DND-41 (cell line): ENCODE measurements around the gene TRIM41.

ENCODE experiments used
- ATAC-seq: fragments of 200-7000 bp; cut with Tn5 transposase; 3 replicates; pipeline ENCODE4 v1.9.1; 2021; ENCODE audit warnings: low read depth; ENCODE audit not compliant: insufficient read depth
- DNase-seq: peaks from one replicate; pipeline ENCODE4 v3.0.0-alpha.2; 2020
- H2AFZ ChIP-seq: 2 replicates; pipeline ENCODE4 v1.6.0; 2012; ENCODE audit warnings: low read depth, low read length
- H3K27ac ChIP-seq: 2 replicates; pipeline ENCODE4 v1.5.1; 2012; ENCODE audit warnings: low read length, inconsistent platforms
- H3K27me3 ChIP-seq: fragments of 200-600 bp; sonication (generic); 2 replicates; pipeline ENCODE4 v1.6.0; 2012; ENCODE audit warnings: low read length, mild to moderate bottlenecking, inconsistent platforms; ENCODE audit not compliant: insufficient read depth, poor library complexity
- H3K36me3 ChIP-seq: 2 replicates; pipeline ENCODE4 v1.5.1; 2012; ENCODE audit warnings: low read length, inconsistent platforms; ENCODE audit not compliant: insufficient read depth
- H3K4me1 ChIP-seq: 2 replicates; pipeline ENCODE4 v1.5.1; 2012; ENCODE audit warnings: mild to moderate bottlenecking, low read length; ENCODE audit not compliant: insufficient read depth
- H3K4me2 ChIP-seq: 2 replicates; pipeline ENCODE4 v1.6.0; 2012; ENCODE audit warnings: mild to moderate bottlenecking, moderate library complexity, low read length, inconsistent platforms; ENCODE audit not compliant: insufficient read depth
- H3K4me3 ChIP-seq, 2 experiments: fragments of 200-600 bp in 1 of 2; shearing (Covaris generic) in 1 of 2; 2 replicates each; pipeline ENCODE4 v1.5.1; 2012 to 2016; ENCODE audit warnings: inconsistent platforms in 2 of 2, low read length in 2 of 2, mild to moderate bottlenecking in 2 of 2, low read depth in 1 of 2, moderate library complexity in 1 of 2
- H3K79me2 ChIP-seq: 2 replicates; pipeline ENCODE4 v1.6.0; 2012; ENCODE audit warnings: low read length, inconsistent platforms; ENCODE audit not compliant: insufficient read depth
- H3K9ac ChIP-seq: 2 replicates; pipeline ENCODE4 v1.6.0; 2012; ENCODE audit warnings: low read depth, mild to moderate bottlenecking, inconsistent platforms, low read length, moderate library complexity
- H3K9me3 ChIP-seq: 2 replicates; pipeline ENCODE4 v1.5.1; 2012; ENCODE audit warnings: low read length, moderate library complexity, mild to moderate bottlenecking, inconsistent platforms; ENCODE audit not compliant: insufficient read depth, severe bottlenecking
- H4K20me1 ChIP-seq: 2 replicates; pipeline ENCODE4 v1.6.0; 2012; ENCODE audit warnings: low read length; ENCODE audit not compliant: insufficient read depth
- EZH2 ChIP-seq: IDR thresholded peaks from 3 replicates; pipeline ENCODE4 v1.6.1; 2012; ENCODE audit warnings: borderline replicate concordance, low read depth, mild to moderate bottlenecking, moderate library complexity, low read length, inconsistent platforms; ENCODE audit not compliant: severe bottlenecking
- TF ChIP-seq, protein P1 (sequence below): IDR thresholded peaks from 2 replicates; pipeline ENCODE4 v1.5.1; 2012; ENCODE audit warnings: borderline replicate concordance, low read length, moderate library complexity, mild to moderate bottlenecking; ENCODE audit not compliant: poor library complexity, severe bottlenecking; ENCODE audit errors: extremely low read depth

The TRIM41 gene

DNA sequence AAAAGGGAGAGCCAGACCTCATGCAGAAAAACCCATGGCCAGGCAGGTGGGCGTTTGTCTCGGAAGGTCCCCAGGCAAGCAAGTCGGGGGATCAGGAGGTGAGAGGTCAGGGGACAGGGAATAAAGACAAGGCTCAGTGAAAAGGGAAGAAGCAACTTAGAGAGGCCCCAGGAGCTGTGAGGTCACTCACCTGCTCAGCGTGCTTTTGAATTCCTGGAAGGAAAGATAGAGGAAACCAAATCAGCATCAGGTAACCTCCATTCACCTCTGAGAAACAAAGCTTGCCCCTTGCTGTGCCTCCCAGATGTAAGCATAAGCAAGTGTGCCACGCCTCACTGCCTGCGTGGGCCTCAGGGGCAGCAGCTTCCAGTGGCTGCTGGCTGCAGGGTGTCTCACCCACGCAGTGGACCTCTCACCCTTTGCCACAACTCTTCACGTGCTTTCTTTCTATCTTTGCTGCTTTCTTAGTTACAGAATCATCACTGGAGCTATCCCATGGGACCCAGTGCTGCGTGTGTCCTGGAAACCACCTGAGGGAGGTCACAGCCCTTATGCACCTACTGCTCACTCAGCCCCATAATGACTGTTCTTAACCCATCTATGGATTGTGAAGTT is 24.1 kb upstream of the TRIM41 start:
- no peak overlapping the region for H3K9ac ChIP-seq
- H3K9me3 ChIP-seq: no peaks in the 10 kb centered on the region
- H3K27ac ChIP-seq: no peak overlapping the region
- no peaks in the 10 kb centered on the region for H3K79me2 ChIP-seq
- no peak overlapping the region for H3K4me3 ChIP-seq
- DNase-seq: no peak
- ATAC-seq: no peak
- no peaks in the 10 kb centered on the region for H4K20me1 ChIP-seq
- no peak overlapping the region for H3K4me2 ChIP-seq
- TF ChIP-seq EZH2: no peak
- TF ChIP-seq, protein P1, sequence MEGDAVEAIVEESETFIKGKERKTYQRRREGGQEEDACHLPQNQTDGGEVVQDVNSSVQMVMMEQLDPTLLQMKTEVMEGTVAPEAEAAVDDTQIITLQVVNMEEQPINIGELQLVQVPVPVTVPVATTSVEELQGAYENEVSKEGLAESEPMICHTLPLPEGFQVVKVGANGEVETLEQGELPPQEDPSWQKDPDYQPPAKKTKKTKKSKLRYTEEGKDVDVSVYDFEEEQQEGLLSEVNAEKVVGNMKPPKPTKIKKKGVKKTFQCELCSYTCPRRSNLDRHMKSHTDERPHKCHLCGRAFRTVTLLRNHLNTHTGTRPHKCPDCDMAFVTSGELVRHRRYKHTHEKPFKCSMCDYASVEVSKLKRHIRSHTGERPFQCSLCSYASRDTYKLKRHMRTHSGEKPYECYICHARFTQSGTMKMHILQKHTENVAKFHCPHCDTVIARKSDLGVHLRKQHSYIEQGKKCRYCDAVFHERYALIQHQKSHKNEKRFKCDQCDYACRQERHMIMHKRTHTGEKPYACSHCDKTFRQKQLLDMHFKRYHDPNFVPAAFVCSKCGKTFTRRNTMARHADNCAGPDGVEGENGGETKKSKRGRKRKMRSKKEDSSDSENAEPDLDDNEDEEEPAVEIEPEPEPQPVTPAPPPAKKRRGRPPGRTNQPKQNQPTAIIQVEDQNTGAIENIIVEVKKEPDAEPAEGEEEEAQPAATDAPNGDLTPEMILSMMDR: no peak
- peaks cover 13% of the 10 kb centered on the region for H3K27me3 ChIP-seq
- H3K36me3 ChIP-seq: no peaks in the 10 kb centered on the region
- H2AFZ ChIP-seq: no peak overlapping the region
- peaks cover 7% of the 10 kb centered on the region for H3K4me1 ChIP-seq

DNA sequence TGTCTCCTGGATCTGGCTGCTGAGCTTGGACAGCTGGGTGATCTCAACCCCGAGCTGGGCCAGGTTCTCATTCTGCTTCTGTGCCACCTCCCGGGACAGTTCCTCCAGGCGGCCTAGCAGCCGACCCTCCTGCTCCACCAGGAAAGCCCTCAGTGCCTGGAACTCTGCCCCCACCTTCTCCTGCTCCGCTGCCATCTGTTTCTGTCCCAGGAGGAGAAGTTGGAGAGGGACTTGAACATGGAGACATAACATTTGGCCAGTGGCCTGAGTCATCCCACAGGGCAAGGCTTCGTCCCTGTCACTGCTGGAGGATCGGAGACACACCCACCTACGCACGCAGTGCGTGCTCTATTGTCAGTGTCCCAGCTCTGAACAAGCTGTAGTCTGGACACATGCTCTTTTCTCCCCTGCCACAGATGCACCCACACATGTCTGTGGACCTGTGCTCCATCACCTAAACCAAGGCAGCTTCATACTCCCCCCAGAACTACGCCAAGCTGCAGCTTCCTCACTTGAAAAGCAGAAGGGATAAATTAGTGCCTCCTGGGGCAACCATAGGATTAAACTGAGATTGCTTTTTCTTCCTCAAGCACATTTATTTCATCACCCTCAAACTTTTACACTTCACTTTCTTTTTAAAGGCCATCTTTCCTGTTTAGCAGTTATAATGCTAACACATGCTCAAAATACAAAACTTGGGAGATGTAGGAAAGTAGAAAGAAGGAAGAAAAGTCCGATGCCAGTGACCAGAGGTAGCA is 23.0 kb upstream of the TRIM41 start:
- no peak overlapping the region for H3K4me2 ChIP-seq
- no peaks in the 10 kb centered on the region for H3K9me3 ChIP-seq
- H3K4me3 ChIP-seq: no peak overlapping the region
- H3K4me1 ChIP-seq: peaks cover 17% of the 10 kb centered on the region
- no peaks in the 10 kb centered on the region for H3K79me2 ChIP-seq
- TF ChIP-seq EZH2: no peak
- TF ChIP-seq, protein P1: no peak
- H3K9ac ChIP-seq: no peak overlapping the region
- H3K36me3 ChIP-seq: no peaks in the 10 kb centered on the region
- DNase-seq (no peak), ATAC-seq (no peak)
- peaks cover 24% of the 10 kb centered on the region for H3K27me3 ChIP-seq
- no peak overlapping the region for H3K27ac ChIP-seq
- H2AFZ ChIP-seq: no peak overlapping the region
- no peaks in the 10 kb centered on the region for H4K20me1 ChIP-seq

DNA sequence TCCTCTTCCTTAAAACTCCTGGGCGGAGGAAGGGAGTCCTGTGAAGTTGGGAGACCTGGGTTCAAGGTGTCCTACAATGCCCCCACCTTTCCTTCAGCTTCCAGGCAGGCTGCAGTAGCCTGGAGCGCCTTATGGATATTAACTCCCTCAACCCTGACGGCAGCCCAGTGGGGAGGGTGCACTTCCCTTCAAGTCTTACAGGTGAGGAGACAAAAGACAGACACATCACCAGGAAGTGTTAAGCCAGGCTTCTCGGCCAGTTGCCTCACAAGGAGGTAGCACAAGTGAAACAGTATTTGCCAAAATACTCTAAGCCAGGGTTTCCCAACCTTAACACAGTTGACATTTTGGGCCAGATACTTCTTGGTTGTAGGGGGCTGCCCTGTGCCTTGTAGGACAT is 22.3 kb upstream of the TRIM41 start:
- H3K4me1 ChIP-seq: peaks cover 25% of the 10 kb centered on the region
- TF ChIP-seq EZH2: no peak
- no peaks in the 10 kb centered on the region for H3K36me3 ChIP-seq
- peaks cover 31% of the 10 kb centered on the region for H3K27me3 ChIP-seq
- no peaks in the 10 kb centered on the region for H3K9me3 ChIP-seq
- ATAC-seq (no peak), DNase-seq (no peak)
- H4K20me1 ChIP-seq: 0 out of 2 replicates have a peak, but pooled peaks cover under 1% of the 10 kb centered on the region
- H3K27ac ChIP-seq: no peak overlapping the region
- no peak overlapping the region for H3K4me3 ChIP-seq
- no peaks in the 10 kb centered on the region for H3K79me2 ChIP-seq
- H2AFZ ChIP-seq: no peak overlapping the region
- no peak overlapping the region for H3K9ac ChIP-seq
- no peak overlapping the region for H3K4me2 ChIP-seq

DNA sequence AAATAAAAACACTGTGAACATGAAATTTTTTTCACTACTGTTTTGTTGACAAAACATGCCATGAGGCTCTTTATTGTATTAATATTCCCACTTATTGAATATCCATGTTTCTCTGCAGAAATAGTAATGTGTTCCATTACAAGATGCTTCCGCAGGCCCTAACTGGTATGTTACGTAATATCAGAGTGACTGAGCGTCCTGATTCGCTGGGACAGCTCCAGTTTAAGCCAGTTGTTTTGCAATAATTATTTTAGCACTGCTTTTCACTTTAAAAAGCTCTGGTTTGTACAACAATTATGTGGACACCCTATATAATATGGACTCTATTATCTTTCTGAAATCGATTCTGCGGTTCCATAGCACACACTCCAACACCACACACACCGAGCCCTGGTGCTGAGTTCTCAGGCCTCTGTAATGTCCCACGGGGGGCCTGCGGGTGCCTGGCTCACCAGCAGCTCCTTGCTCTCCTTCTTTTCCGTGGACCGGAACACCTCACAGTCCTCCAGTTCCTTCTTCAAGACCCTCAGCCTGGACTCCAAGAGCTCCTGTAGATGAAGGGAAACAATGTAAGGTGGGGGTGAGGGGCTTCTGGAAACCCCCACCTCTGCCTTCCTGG is 19.9 kb upstream of the TRIM41 start:
- peaks cover 47% of the 10 kb centered on the region for H3K4me1 ChIP-seq
- H3K27ac ChIP-seq: no peak overlapping the region
- no peaks in the 10 kb centered on the region for H3K79me2 ChIP-seq
- peak overlapping the region; percentile 73; the same call in 1 of the 2 replicates for H3K4me2 ChIP-seq
- H2AFZ ChIP-seq: no peak overlapping the region
- H3K9ac ChIP-seq: 0 out of 2 replicates have a peak overlapping the region, but pooled peaks have one; percentile 58
- ATAC-seq: no peak
- no peak for DNase-seq
- H4K20me1 ChIP-seq: 0 out of 2 replicates have a peak, but pooled peaks cover 3% of the 10 kb centered on the region
- peaks cover 38% of the 10 kb centered on the region for H3K27me3 ChIP-seq
- no peak overlapping the region; a peak in 1 of 4 replicates for H3K4me3 ChIP-seq
- H3K9me3 ChIP-seq: no peaks in the 10 kb centered on the region
- no peaks in the 10 kb centered on the region for H3K36me3 ChIP-seq
- no peak for TF ChIP-seq EZH2
- TF ChIP-seq, protein P1: no peak
